ENCODE results near the gene KCNA2.

DNA sequence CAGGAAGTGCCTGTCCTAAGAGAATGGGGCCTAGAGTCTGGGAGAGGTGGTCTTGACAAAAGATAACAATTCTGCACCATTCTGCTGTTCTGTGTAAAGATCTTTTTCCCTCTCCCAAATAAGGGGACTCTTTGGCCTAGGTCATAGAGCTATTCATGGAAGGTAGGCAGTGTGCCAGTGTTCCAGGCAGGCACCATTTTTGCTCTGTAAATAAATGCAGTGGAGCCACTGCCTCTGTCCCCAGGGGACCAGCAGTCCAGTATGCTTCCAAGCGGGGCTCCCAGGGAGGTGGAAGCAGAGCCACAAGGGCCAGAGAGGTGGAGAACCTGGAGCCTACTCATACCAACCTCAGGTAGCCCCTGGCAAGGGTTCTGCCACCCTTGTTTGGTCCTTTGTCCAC, 25.9 kb downstream of the KCNA2 start:
- no peak for TF ChIP-seq POLR2AphosphoS5 (IDR thresholded peaks at IDR 0.05; ENCODE audit: borderline replicate concordance, low read depth, low read length)
- no peak for TF ChIP-seq EZH2 (IDR thresholded peaks at IDR 0.05)
- TF ChIP-seq FOXP2 (optimal IDR thresholded peaks at IDR 0.05; ENCODE audit: control extremely low read depth, extremely low read length, insufficient read depth) = no peak
